Gastroesophageal sphincter (tissue), 3 donors: ENCODE data around the gene LDB2.

Experiments
- EP300 ChIP-seq: sonication (generic); formaldehyde crosslinking; IDR thresholded peaks from one replicate; pipeline ENCODE4 v1.6.1; 2017; ENCODE audit warnings: antibody characterized with exemption, mild to moderate bottlenecking
- TF ChIP-seq, protein P1 (sequence below), 4 experiments: fragments of 200-600 bp in 2 of 4; fragments of 450-650 bp in 2 of 4; sonication (generic) in 1 of 4; IDR thresholded peaks; one replicate each; pipeline ENCODE4 v1.5.1; 2017 to 2019; ENCODE audit warnings: antibody characterized with exemption in 4 of 4, mild to moderate bottlenecking in 2 of 4, moderate library complexity in 2 of 4

GRCh38 chr4:16684097-16684496 is 214.3 kb downstream of the LDB2 start:
- TF ChIP-seq, protein P1, sequence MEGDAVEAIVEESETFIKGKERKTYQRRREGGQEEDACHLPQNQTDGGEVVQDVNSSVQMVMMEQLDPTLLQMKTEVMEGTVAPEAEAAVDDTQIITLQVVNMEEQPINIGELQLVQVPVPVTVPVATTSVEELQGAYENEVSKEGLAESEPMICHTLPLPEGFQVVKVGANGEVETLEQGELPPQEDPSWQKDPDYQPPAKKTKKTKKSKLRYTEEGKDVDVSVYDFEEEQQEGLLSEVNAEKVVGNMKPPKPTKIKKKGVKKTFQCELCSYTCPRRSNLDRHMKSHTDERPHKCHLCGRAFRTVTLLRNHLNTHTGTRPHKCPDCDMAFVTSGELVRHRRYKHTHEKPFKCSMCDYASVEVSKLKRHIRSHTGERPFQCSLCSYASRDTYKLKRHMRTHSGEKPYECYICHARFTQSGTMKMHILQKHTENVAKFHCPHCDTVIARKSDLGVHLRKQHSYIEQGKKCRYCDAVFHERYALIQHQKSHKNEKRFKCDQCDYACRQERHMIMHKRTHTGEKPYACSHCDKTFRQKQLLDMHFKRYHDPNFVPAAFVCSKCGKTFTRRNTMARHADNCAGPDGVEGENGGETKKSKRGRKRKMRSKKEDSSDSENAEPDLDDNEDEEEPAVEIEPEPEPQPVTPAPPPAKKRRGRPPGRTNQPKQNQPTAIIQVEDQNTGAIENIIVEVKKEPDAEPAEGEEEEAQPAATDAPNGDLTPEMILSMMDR (IDR thresholded peaks at IDR 0.05): no peak
- TF ChIP-seq EP300: no peak
